GM23338 (cell line): ENCODE results near the gene ARHGAP12. TPM values are rescaled to one million over a fixed set of nuclear protein-coding genes. Genes with fewer than 3 reads are reported as not detected.

Experiments used
- ATAC-seq: fragments of 200-7000 bp; cut with Tn5 transposase; 3 replicates; pipeline ENCODE4 v1.9.1; 2020
- DNase-seq: peaks from one replicate; pipeline ENCODE4 v3.0.0-alpha.2; 2015; ENCODE audit warnings: low spot score
- H2AFZ ChIP-seq: fragments of 200-600 bp; sonication (generic); 2 replicates; pipeline ENCODE4 v1.8.0; 2016; ENCODE audit warnings: antibody characterized with exemption, mild to moderate bottlenecking, moderate library complexity
- H3F3A ChIP-seq: fragments of 200-600 bp; sonication (generic); replicated peaks from 2 replicates; pipeline ENCODE4 v1.8.0; 2017; ENCODE audit warnings: antibody characterized with exemption, mixed run types, low read depth
- H3K27ac ChIP-seq: fragments of 200-600 bp; sonication (generic); 2 replicates; pipeline ENCODE4 v1.6.1; 2016; ENCODE audit warnings: low read depth
- H3K27me3 ChIP-seq: fragments of 200-600 bp; sonication (generic); 2 replicates; pipeline ENCODE4 v1.8.0; 2016; ENCODE audit warnings: mild to moderate bottlenecking, mixed run types, moderate library complexity; ENCODE audit not compliant: insufficient read depth
- H3K36me3 ChIP-seq: fragments of 200-600 bp; sonication (generic); 2 replicates; pipeline ENCODE4 v1.8.0; 2016; ENCODE audit warnings: mild to moderate bottlenecking; ENCODE audit not compliant: insufficient read depth
- H3K4me1 ChIP-seq: fragments of 200-600 bp; sonication (generic); 2 replicates; pipeline ENCODE4 v1.8.0; 2016; ENCODE audit warnings: mild to moderate bottlenecking, moderate library complexity; ENCODE audit not compliant: insufficient read depth
- H3K4me2 ChIP-seq: fragments of 200-600 bp; sonication (generic); 2 replicates; pipeline ENCODE4 v1.7.1; 2017; ENCODE audit warnings: mixed run types
- H3K4me3 ChIP-seq: fragments of 200-600 bp; sonication (generic); 2 replicates; pipeline ENCODE4 v1.6.1; 2016; ENCODE audit warnings: mixed run types
- H3K79me2 ChIP-seq: fragments of 200-600 bp; sonication (generic); replicated peaks from 2 replicates; pipeline ENCODE4 v1.8.0; 2017; ENCODE audit warnings: mild to moderate bottlenecking; ENCODE audit not compliant: insufficient read depth
- H3K9me2 ChIP-seq: fragments of 200-600 bp; sonication (generic); 2 replicates; pipeline ENCODE4 v1.8.0; 2017; ENCODE audit not compliant: insufficient read depth
- H4K20me1 ChIP-seq: fragments of 200-600 bp; sonication (generic); replicated peaks from 2 replicates; pipeline ENCODE4 v1.8.0; 2017; ENCODE audit warnings: mild to moderate bottlenecking; ENCODE audit not compliant: insufficient read depth
- H3K27ac Mint-ChIP-seq: 2 replicates; pipeline ENCODE4 v1.8.0; 2020; ENCODE audit warnings: inconsistent platforms, mild to moderate bottlenecking, moderate library complexity, mixed read lengths
- H3K27me3 Mint-ChIP-seq: 3 replicates; pipeline ENCODE4 v1.8.0; 2022; ENCODE audit warnings: low read depth, mild to moderate bottlenecking, moderate library complexity, mixed read lengths, inconsistent platforms; ENCODE audit not compliant: insufficient read depth, poor library complexity
- H3K36me3 Mint-ChIP-seq: 3 replicates; pipeline ENCODE4 v1.8.0; 2021; ENCODE audit warnings: low read depth, mild to moderate bottlenecking, inconsistent platforms, moderate library complexity, mixed read lengths
- H3K4me1 Mint-ChIP-seq: 3 replicates; pipeline ENCODE4 v1.8.0; 2020; ENCODE audit warnings: mild to moderate bottlenecking, inconsistent platforms, mixed read lengths
- H3K4me3 Mint-ChIP-seq: 3 replicates; pipeline ENCODE4 v1.8.0; 2021; ENCODE audit warnings: moderate library complexity, mild to moderate bottlenecking, inconsistent platforms, mixed read lengths
- H3K9me3 Mint-ChIP-seq: 3 replicates; pipeline ENCODE4 v1.8.0; 2020; ENCODE audit warnings: moderate library complexity, mild to moderate bottlenecking, inconsistent platforms, mixed read lengths
- NANOG ChIP-seq: IDR thresholded peaks from 2 replicates; pipeline ENCODE4 v1.6.1; 2016; ENCODE audit warnings: antibody characterized with exemption, borderline replicate concordance
- ZNF114 ChIP-seq: fragments of 250-450 bp; sonication (Bioruptor Pico); IDR thresholded peaks from 2 replicates; pipeline ENCODE4 v1.5.0; 2020; ENCODE audit warnings: mild to moderate bottlenecking, moderate library complexity
- polyA plus RNA-seq: library from polyadenylated mRNA; unstranded; fragments of >200 nt; fragmentation: Nextera tagmentation; extraction: Ambion mirVana; gene quantifications from 2 replicates; pipeline ENCODE4 v1.2.1, GENCODE V29; 2016
- total RNA-seq: library from RNA; depleted of rRNA; stranded (reverse); fragments of >200 nt; shearing (Covaris generic); gene quantifications from 2 replicates; pipeline ENCODE4 v1.2.3, GENCODE V29; 2014
- TF ChIP-seq, protein P1 (sequence below): fragments of 250-450 bp; sonication (Bioruptor Pico); IDR thresholded peaks from 2 replicates; pipeline ENCODE4 v1.5.0; 2020; ENCODE audit warnings: mild to moderate bottlenecking, moderate library complexity

ARHGAP12 gene
- total and polyA plus RNA-seq, 2 experiments from 2014 or later: 27.5 to 50.7 TPM

DNA sequence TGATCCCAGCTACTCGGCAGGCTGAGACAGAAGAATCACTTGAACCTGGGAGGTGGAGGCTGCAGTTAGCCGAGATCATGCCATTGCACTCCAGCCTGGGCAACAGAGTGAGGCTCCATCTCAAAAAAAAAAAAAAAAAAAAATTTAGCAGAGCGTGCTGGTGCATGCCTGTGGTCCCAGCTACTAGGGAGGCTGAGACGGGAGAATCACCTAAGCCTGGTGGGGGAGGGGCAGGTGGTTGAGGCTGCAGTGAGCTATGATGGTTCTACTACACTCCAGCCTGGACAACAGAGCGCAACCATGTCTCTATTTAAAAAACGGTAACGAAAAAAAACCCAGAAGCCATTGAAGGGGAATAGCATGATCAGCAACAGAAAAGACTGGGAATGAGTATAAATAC lies 89.9 kb downstream of the ARHGAP12 start:
- H3K79me2 ChIP-seq: 0 out of 2 replicates have a peak, but pooled peaks cover 5% of the 10 kb centered on the region

More for the DNA sequence above, 89.9 kb downstream of the ARHGAP12 start:
- no peaks in the 10 kb centered on the region for H3K36me3 ChIP-seq
- no peak overlapping the region for H3K4me2 ChIP-seq
- H3K36me3 Mint-ChIP-seq: peaks cover 2% of the 10 kb centered on the region; the same call in 1 of the 3 replicates
- H3K27me3 Mint-ChIP-seq: no peaks in the 10 kb centered on the region
- H3K4me3 Mint-ChIP-seq: no peak overlapping the region
- peaks cover 4% of the 10 kb centered on the region; the same call in 1 of the 2 replicates for H3K4me1 ChIP-seq
- TF ChIP-seq NANOG (no peak), ZNF114 (CRISPR knock-in tag) (no peak)
- TF ChIP-seq, protein P1, sequence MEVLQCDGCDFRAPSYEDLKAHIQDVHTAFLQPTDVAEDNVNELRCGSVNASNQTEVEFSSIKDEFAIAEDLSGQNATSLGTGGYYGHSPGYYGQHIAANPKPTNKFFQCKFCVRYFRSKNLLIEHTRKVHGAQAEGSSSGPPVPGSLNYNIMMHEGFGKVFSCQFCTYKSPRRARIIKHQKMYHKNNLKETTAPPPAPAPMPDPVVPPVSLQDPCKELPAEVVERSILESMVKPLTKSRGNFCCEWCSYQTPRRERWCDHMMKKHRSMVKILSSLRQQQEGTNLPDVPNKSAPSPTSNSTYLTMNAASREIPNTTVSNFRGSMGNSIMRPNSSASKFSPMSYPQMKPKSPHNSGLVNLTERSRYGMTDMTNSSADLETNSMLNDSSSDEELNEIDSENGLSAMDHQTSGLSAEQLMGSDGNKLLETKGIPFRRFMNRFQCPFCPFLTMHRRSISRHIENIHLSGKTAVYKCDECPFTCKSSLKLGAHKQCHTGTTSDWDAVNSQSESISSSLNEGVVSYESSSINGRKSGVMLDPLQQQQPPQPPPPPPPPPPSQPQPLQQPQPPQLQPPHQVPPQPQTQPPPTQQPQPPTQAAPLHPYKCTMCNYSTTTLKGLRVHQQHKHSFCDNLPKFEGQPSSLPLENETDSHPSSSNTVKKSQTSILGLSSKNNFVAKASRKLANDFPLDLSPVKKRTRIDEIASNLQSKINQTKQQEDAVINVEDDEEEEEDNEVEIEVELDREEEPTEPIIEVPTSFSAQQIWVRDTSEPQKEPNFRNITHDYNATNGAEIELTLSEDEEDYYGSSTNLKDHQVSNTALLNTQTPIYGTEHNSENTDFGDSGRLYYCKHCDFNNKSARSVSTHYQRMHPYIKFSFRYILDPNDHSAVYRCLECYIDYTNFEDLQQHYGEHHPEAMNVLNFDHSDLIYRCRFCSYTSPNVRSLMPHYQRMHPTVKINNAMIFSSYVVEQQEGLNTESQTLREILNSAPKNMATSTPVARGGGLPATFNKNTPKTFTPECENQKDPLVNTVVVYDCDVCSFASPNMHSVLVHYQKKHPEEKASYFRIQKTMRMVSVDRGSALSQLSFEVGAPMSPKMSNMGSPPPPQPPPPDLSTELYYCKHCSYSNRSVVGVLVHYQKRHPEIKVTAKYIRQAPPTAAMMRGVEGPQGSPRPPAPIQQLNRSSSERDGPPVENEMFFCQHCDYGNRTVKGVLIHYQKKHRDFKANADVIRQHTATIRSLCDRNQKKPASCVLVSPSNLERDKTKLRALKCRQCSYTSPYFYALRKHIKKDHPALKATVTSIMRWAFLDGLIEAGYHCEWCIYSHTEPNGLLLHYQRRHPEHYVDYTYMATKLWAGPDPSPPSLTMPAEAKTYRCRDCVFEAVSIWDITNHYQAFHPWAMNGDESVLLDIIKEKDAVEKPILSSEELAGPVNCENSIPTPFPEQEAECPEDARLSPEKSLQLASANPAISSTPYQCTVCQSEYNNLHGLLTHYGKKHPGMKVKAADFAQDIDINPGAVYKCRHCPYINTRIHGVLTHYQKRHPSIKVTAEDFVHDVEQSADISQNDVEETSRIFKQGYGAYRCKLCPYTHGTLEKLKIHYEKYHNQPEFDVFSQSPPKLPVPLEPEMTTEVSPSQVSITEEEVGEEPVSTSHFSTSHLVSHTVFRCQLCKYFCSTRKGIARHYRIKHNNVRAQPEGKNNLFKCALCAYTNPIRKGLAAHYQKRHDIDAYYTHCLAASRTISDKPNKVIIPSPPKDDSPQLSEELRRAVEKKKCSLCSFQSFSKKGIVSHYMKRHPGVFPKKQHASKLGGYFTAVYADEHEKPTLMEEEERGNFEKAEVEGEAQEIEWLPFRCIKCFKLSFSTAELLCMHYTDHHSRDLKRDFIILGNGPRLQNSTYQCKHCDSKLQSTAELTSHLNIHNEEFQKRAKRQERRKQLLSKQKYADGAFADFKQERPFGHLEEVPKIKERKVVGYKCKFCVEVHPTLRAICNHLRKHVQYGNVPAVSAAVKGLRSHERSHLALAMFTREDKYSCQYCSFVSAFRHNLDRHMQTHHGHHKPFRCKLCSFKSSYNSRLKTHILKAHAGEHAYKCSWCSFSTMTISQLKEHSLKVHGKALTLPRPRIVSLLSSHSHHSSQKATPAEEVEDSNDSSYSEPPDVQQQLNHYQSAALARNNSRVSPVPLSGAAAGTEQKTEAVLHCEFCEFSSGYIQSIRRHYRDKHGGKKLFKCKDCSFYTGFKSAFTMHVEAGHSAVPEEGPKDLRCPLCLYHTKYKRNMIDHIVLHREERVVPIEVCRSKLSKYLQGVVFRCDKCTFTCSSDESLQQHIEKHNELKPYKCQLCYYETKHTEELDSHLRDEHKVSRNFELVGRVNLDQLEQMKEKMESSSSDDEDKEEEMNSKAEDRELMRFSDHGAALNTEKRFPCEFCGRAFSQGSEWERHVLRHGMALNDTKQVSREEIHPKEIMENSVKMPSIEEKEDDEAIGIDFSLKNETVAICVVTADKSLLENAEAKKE (CRISPR knock-in tag): no peak
- H3K9me3 Mint-ChIP-seq: no peaks in the 10 kb centered on the region
- peak; percentile 34 for DNase-seq
- no peaks in the 10 kb centered on the region for H3F3A ChIP-seq
- H2AFZ ChIP-seq: no peak overlapping the region
- no peaks in the 10 kb centered on the region for H3K27me3 ChIP-seq
- peaks cover 8% of the 10 kb centered on the region for H3K4me1 Mint-ChIP-seq
- H3K9me2 ChIP-seq: no peaks in the 10 kb centered on the region
- H3K4me3 ChIP-seq: no peak overlapping the region
- H3K27ac Mint-ChIP-seq: peak overlapping the region; percentile 44; the same call in 1 of the 2 replicates
- H3K27ac ChIP-seq: no peak overlapping the region
- no peaks in the 10 kb centered on the region for H4K20me1 ChIP-seq
- ATAC-seq: no peak
